Epithelial cell of esophagus (primary cell): Measurements from ENCODE around the gene TIE1.

Source experiments
- DNase-seq: peaks from one replicate; pipeline ENCODE4 v3.0.0; 2010; ENCODE audit warnings: low read depth
- H3K4me3 ChIP-seq: 2 replicates; pipeline ENCODE4 v1.5.1; 2011; ENCODE audit warnings: mild to moderate bottlenecking, low read length, control low read depth
- CTCF ChIP-seq: IDR thresholded peaks from 2 replicates; pipeline ENCODE4 v1.5.1; 2011; ENCODE audit warnings: low read depth, mild to moderate bottlenecking, low read length, control low read depth, inconsistent platforms; ENCODE audit not compliant: insufficient read depth; ENCODE audit errors: missing control alignments

TIE1 gene

GRCh38 chr1:43269627-43270375, 31.0 kb upstream of the TIE1 start, which contains the start of gene TMEM125:
Gene TMEM125 (plus strand): TSS chr1:43269983. CDS start chr1:43272723, 2,740 bp downstream.
- TF ChIP-seq CTCF = no peak
- peak within 1 kb of the TSS; percentile 25 for H3K4me3 ChIP-seq
- no peak for DNase-seq

- H3K4me3 ChIP-seq = peak overlapping the region; percentile 25
- peak; percentile 87 for DNase-seq
- TF ChIP-seq CTCF = no peak
Measured at GRCh38 chr1:43270421-43271095, 30.2 kb upstream of the TIE1 start.

- H3K4me3 ChIP-seq = peak overlapping the region; percentile 25
- DNase-seq = no peak
- no peak for TF ChIP-seq CTCF
Measured at GRCh38 chr1:43271186-43272118, 29.3 kb upstream of the TIE1 start.

- no peak for TF ChIP-seq CTCF
- no peak overlapping the region for H3K4me3 ChIP-seq
- DNase-seq = no peak
Measured at GRCh38 chr1:43272161-43272560, 28.6 kb upstream of the TIE1 start.

- TF ChIP-seq CTCF = no peak
- no peak for DNase-seq
- no peak overlapping the region for H3K4me3 ChIP-seq
Measured at GRCh38 chr1:43272576-43273571, 27.9 kb upstream of the TIE1 start.

GRCh38 chr1:43273708-43274107, 27.1 kb upstream of the TIE1 start:
- no peak for TF ChIP-seq CTCF
- no peak for DNase-seq
- H3K4me3 ChIP-seq = no peak overlapping the region
